ENCODE measurements around the gene TSEN15. TPM values are rescaled to one million over a fixed set of nuclear protein-coding genes. Genes with fewer than 3 reads are reported as not detected.

Gene TSEN15
- total and polyA plus RNA-seq, 9 of the 15 experiments (the other 6 are each of a cell fraction or from before 2014, with no cell fraction given) = 25.6 to 121 (median 91.3) TPM

DNA sequence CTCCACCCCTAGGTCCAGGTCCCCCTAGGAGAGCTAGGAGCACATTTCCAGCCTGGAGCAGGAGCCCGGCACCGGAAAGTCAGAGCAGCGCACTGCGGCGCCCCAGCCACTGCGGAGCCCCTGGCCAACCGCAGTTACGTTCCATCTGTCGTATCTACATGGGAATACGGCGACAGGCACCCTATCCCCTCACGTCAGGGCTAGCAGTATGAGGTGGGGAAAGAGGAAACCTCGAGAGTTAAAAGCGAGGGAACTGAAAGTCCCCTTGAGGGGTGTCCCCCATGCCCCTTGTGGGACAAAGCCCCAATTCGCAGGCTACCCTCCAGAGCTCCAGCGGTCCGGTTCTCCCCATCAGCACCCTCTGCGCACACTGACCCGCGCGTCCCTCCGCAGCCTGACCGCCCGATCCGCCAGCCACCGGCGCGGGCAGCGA, 15.0 kb upstream of the TSEN15 start (continued):
- no peak for TF ChIP-seq TCF15 (CRISPR knock-in tag; IDR thresholded peaks at IDR 0.05)
- TF ChIP-seq KDM4B (IDR thresholded peaks at IDR 0.05; ENCODE audit: borderline replicate concordance in 2 of 2, low read depth in 1 of 2) = no peak
- TF ChIP-seq FOXK1 (CRISPR knock-in tag; IDR thresholded peaks at IDR 0.05; ENCODE audit: borderline replicate concordance) = no peak
- TF ChIP-seq HNRNPLL (IDR thresholded peaks at IDR 0.05; ENCODE audit: low read depth, low read length, poor library complexity, severe bottlenecking) = peak; percentile 34
- no peak for TF ChIP-seq HDGF (IDR thresholded peaks at IDR 0.05)
- TF ChIP-seq SUPT5H (IDR thresholded peaks at IDR 0.05) = peak; percentile 63
- no peak for TF ChIP-seq SMARCB1 (IDR thresholded peaks at IDR 0.05; ENCODE audit: insufficient read length, low read depth)
- 0 out of 2 replicates have a peak, but pooled peaks have one; percentile 43 for TF ChIP-seq GABPB1 (CRISPR knock-in tag; IDR thresholded peaks at IDR 0.05)
- no peak for TF ChIP-seq ZNF830 (CRISPR knock-in tag; IDR thresholded peaks at IDR 0.05)
- no peak for TF ChIP-seq SMARCA4 (IDR thresholded peaks at IDR 0.05)
- TF ChIP-seq LARP7 (IDR thresholded peaks at IDR 0.05) = 0 out of 2 replicates have a peak, but pooled peaks have one; percentile 20
- TF ChIP-seq SMAD1 (IDR thresholded peaks at IDR 0.05; ENCODE audit: low read depth, low read length, partially characterized antibody) = no peak
- no peak for TF ChIP-seq KLF10 (CRISPR knock-in tag; IDR thresholded peaks at IDR 0.05)
- TF ChIP-seq ZNF77 (CRISPR knock-in tag; IDR thresholded peaks at IDR 0.05) = no peak
- no peak for TF ChIP-seq BRD4 (IDR thresholded peaks at IDR 0.05)
- no peak for TF ChIP-seq RREB1 (CRISPR knock-in tag; IDR thresholded peaks at IDR 0.05)
- no peak for TF ChIP-seq ATF2 (CRISPR knock-in tag; IDR thresholded peaks at IDR 0.05)
- TF ChIP-seq CBX5 (IDR thresholded peaks at IDR 0.05; ENCODE audit: borderline replicate concordance, low read depth) = no peak
- TF ChIP-seq ZFX (CRISPR knock-in tag; IDR thresholded peaks at IDR 0.05) = peak; percentile 59; the same call in 1 of the 2 replicates
- 0 out of 2 replicates have a peak, but pooled peaks have one; percentile 9 for TF ChIP-seq NR1H2 (CRISPR knock-in tag; IDR thresholded peaks at IDR 0.05)
- TF ChIP-seq NFYB (IDR thresholded peaks at IDR 0.05; ENCODE audit: extremely low read depth, insufficient read length) = no peak
- TF ChIP-seq ZSCAN29 (IDR thresholded peaks at IDR 0.05) = 0 out of 2 replicates have a peak, but pooled peaks have one; percentile 28

All from K562 (cell line).